HepG2 (cell line): ENCODE measurements around the gene ZFP64. TPM values are rescaled to one million over a fixed set of nuclear protein-coding genes. Genes with fewer than 3 reads are reported as not detected.
A peak's percentile ranks its signal among the peaks of the same experiment; 100 is the strongest.
"Not testable (repeated sequence)": the region's sequence is repeated elsewhere in the genome, so short reads cannot be mapped to it uniquely, and the experiment has no call there.

ENCODE experiments used
- ATAC-seq: fragments of 200-7000 bp; cut with Tn5 transposase; 3 replicates; pipeline ENCODE4 v1.9.1; 2020; ENCODE audit warnings: mild to moderate bottlenecking, moderate library complexity
- BruUV-seq: library from RNA; stranded (reverse); fragments of 400-500 nt; replicated peaks from 2 replicates; lab custom pipeline; 2021; lab: Mats Ljungman, UMichigan
- CTCF ChIA-PET: fragments of 300-600 bp; formaldehyde crosslinking; extraction: SDS; loops from one replicate; lab custom pipeline; 2021; ENCODE audit warnings: low total read pairs, inconsistent platforms, low intra/inter-chr PET ratio; lab: Yijun Ruan, JAX
- POLR2A ChIA-PET: fragments of 350-600 bp; sonication (Branson Sonifier 250); formaldehyde crosslinking; loops from one replicate; lab custom pipeline; 2020; ENCODE audit warnings: antibody characterized with exemption, inconsistent platforms; lab: Yijun Ruan, JAX
- DNase-seq: peaks from one replicate; pipeline ENCODE4 v3.0.0-alpha.2; 2015; ENCODE audit warnings: low spot score
- FAIRE-seq: peaks from 3 replicates; lab custom pipeline; 2011; peaks lifted over from hg19 to GRCh38; lab: Jason Lieb, UNC
- H2AFZ ChIP-seq: one replicate; pipeline ENCODE4 v1.6.1; 2011; ENCODE audit warnings: low read length, inconsistent platforms
- H3K27ac ChIP-seq: fragments of 300-600 bp; 3 replicates; pipeline ENCODE4 v1.8.0; 2011; ENCODE audit warnings: mixed run types, mild to moderate bottlenecking, mixed read lengths, low read length, inconsistent platforms; ENCODE audit not compliant: insufficient read depth; ENCODE audit errors: extremely low read length
- H3K27me3 ChIP-seq, 2 experiments: fragments of 200-600 bp in 1 of 2; 2 replicates in 1 of 2; 3 replicates in 1 of 2; pipeline versions ENCODE4 v1.6.0 to v1.8.0; 2011; ENCODE audit warnings: low read length in 2 of 2, mild to moderate bottlenecking in 2 of 2, moderate library complexity in 2 of 2, inconsistent platforms in 1 of 2; ENCODE audit not compliant: insufficient read depth in 2 of 2, control insufficient read depth in 1 of 2
- H3K36me3 ChIP-seq, 2 experiments: fragments of 200-600 bp in 1 of 2; replicated peaks in 1 of 2; 2 replicates in 1 of 2; 3 replicates in 1 of 2; pipeline versions ENCODE4 v1.5.1 to v1.8.0; 2011; ENCODE audit warnings: low read length in 2 of 2, inconsistent platforms in 1 of 2; ENCODE audit not compliant: insufficient read depth in 2 of 2, control insufficient read depth in 1 of 2
- H3K4me1 ChIP-seq: 2 replicates; pipeline ENCODE4 v1.5.1; 2012; ENCODE audit warnings: low read length, inconsistent platforms; ENCODE audit not compliant: insufficient read depth
- H3K4me2 ChIP-seq: 2 replicates; pipeline ENCODE4 v1.6.0; 2011; ENCODE audit warnings: low read depth, low read length, inconsistent platforms
- H3K4me3 ChIP-seq, 3 experiments: fragments of 200-600 bp in 1 of 3; sonication (generic), shearing (Covaris generic) in 1 of 3; replicated peaks in 1 of 3; 2 replicates each; pipeline ENCODE4 v1.5.1; 2011 to 2016; ENCODE audit warnings: low read length in 3 of 3, inconsistent platforms in 2 of 3, low read depth in 2 of 3, mild to moderate bottlenecking in 2 of 3, control low read depth in 1 of 3, mixed read lengths in 1 of 3; ENCODE audit not compliant: insufficient read depth in 1 of 3
- H3K79me2 ChIP-seq: one replicate; pipeline ENCODE4 v1.6.1; 2011; ENCODE audit warnings: low read length, inconsistent platforms; ENCODE audit not compliant: insufficient read depth
- H3K9ac ChIP-seq: 2 replicates; pipeline ENCODE4 v1.6.0; 2011; ENCODE audit warnings: mild to moderate bottlenecking, low read depth, low read length, inconsistent platforms; ENCODE audit not compliant: insufficient read depth
- H3K9me3 ChIP-seq: 2 replicates; pipeline ENCODE4 v1.5.1; 2012; ENCODE audit warnings: mild to moderate bottlenecking, low read length
- H4K20me1 ChIP-seq: 2 replicates; pipeline ENCODE4 v1.6.0; 2011; ENCODE audit warnings: inconsistent platforms, mild to moderate bottlenecking, low read length, moderate library complexity; ENCODE audit not compliant: insufficient read depth
- NPAS2 ChIP-seq: sonication (generic); formaldehyde crosslinking; IDR thresholded peaks from 2 replicates; pipeline ENCODE4 v1.8.0; 2022; ENCODE audit warnings: mild to moderate bottlenecking, missing genetic modification reagents, borderline replicate concordance
- SCMH1 ChIP-seq: sonication (generic); formaldehyde crosslinking; IDR thresholded peaks from 2 replicates; pipeline ENCODE4 v1.9.0; 2021; ENCODE audit warnings: missing genetic modification reagents, mild to moderate bottlenecking, borderline replicate concordance
- SNAI1 ChIP-seq: sonication (generic); formaldehyde crosslinking; IDR thresholded peaks from 2 replicates; pipeline ENCODE4 v1.5.0; 2020; ENCODE audit warnings: mild to moderate bottlenecking, missing genetic modification reagents, borderline replicate concordance
- ZFP62 ChIP-seq: sonication (generic); formaldehyde crosslinking; IDR thresholded peaks from 2 replicates; pipeline ENCODE4 v1.4.0; 2020; ENCODE audit warnings: missing genetic modification reagents
- ZFP90 ChIP-seq: sonication (generic); formaldehyde crosslinking; IDR thresholded peaks from 2 replicates; pipeline ENCODE4 v1.8.0; 2022; ENCODE audit warnings: missing genetic modification reagents, mild to moderate bottlenecking, inconsistent platforms, borderline replicate concordance
- ZKSCAN1 ChIP-seq: fragments of 150-350 bp; IDR thresholded peaks from 2 replicates; pipeline ENCODE4 v1.6.1; 2014; ENCODE audit warnings: low read length
- ZNF143 ChIP-seq: sonication (generic); formaldehyde crosslinking; IDR thresholded peaks from 2 replicates; pipeline ENCODE4 v1.4.0; 2020; ENCODE audit warnings: missing genetic modification reagents
- ZNF724P ChIP-seq: sonication (generic); formaldehyde crosslinking; IDR thresholded peaks from 2 replicates; pipeline ENCODE4 v1.8.0; 2022; ENCODE audit warnings: missing genetic modification reagents, borderline replicate concordance
- WGBS: methylation state at CpG from one replicate; pipeline ENCODE4 v1.1.6; 2017; ENCODE audit warnings: low lambda C conversion rate; 5-methylcytosine and 5-hydroxymethylcytosine counted together
- in situ Hi-C: cut with HindIII; loops from 2 replicates; pipeline ENCODE4 v1.10.0; 2017; ENCODE audit warnings: low pct_unique_long_range_greater_than_20kb; ENCODE audit not compliant: extremely low pct_ligation_motif_present
- intact Hi-C: fragments of 100-400 bp; cut with micrococcal nuclease; formaldehyde crosslinking; loops from one replicate; pipeline ENCODE4 v1.10.0; 2022; ENCODE audit not compliant: unreplicated experiment
- polyA plus RNA-seq, 8 experiments: library from polyadenylated mRNA; depleted of rRNA in 3 of 8; stranded (reverse) in 7 of 8; unstranded in 1 of 8; fragments of >200 nt; fragmentation: Illumina TruSeq in 4 of 8; extraction: Trizol in 4 of 8; gene quantifications; 2 replicates each; pipeline versions ENCODE4 v1.2.1 to v1.2.3, GENCODE V29; 2011 to 2016; ENCODE audit warnings: low read depth in 4 of 8, missing spikeins in 1 of 8, mixed read lengths in 1 of 8; ENCODE audit not compliant: insufficient read depth in 1 of 8
- total RNA-seq, 5 experiments: library from RNA; depleted of rRNA; stranded (reverse); fragments of >200 nt; fragmentation: Illumina TruSeq; extraction: Trizol; gene quantifications; 2 replicates each; pipeline ENCODE4 v1.2.3, GENCODE V29; 2016; ENCODE audit warnings: low read depth in 1 of 5
- TF ChIP-seq, protein P1 (sequence below): sonication (generic); formaldehyde crosslinking; IDR thresholded peaks from 2 replicates; pipeline ENCODE4 v1.5.1; 2020; ENCODE audit warnings: missing genetic modification reagents, mild to moderate bottlenecking, borderline replicate concordance
- TF ChIP-seq, protein P2 (sequence below): IDR thresholded peaks from 2 replicates; pipeline ENCODE4 v1.6.1; 2018; ENCODE audit warnings: missing genetic modification reagents, mild to moderate bottlenecking, missing compliant biosample characterization

The ZFP64 gene
- total and polyA plus RNA-seq, 2 of the 13 experiments (the other 11 are each of a cell fraction or from before 2014, with no cell fraction given) = 12.0 to 24.3 TPM

DNA sequence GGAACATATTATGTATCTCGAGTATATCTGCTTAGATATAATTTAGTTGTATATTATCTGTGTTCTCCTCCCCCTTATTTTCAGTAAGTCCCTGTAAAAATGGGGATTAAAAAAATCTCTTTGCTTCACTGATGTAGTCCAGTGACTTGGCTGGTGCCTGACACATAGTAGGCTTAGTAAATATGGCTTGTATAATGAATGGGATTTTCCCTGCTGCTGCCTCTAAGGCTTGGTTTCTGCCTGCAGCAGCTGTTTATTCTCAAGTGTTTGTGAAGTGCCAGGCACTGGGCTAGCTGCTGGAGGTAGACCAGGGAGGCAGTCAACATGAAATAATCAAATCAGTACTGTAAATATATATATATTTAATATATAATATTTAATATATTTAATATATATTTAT is 1.6 kb upstream of the ZFP64 start:
- intact Hi-C loops = no loop called here
- no TSS peak for BruUV-seq

DNA sequence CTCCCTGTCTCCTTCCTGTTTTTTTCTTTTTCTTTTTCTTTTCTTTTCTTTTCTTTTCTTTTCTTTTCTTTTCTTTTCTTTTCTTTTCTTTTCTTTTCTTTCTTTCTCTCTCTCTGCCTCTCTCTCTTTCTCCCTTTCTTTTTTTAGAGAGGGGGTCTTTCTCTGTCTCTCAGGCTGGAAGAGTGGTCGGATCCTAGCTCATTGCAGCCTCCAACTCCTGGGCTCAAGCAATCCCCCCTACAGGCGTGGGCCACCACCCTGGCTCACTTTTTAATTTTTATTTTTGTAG is 1.1 kb upstream of the ZFP64 start:
- H2AFZ ChIP-seq, ATAC-seq, BruUV-seq, H3K9me3 ChIP-seq, in situ Hi-C loops, H3K27me3 ChIP-seq, H3K36me3 ChIP-seq, CTCF ChIA-PET, intact Hi-C loops, H4K20me1 ChIP-seq, FAIRE-seq, DNase-seq: not testable (repeated sequence)
- POLR2A ChIA-PET = interaction anchor here (1.2 to 1.4 kb wide), 2 partner anchors 42 to 47 kb away, joined by 3 to 4 read pairs; no protein-coding TSS in a partner anchor
- Histone ChIP-seq H3K4me2 (peak overlapping the region; percentile 89), H3K9ac (peak overlapping the region; percentile 88), H3K27ac (peak overlapping the region; percentile 81), H3K4me3 (peak overlapping the region; percentile 82 to 98 (median 91); a peak in 4 of 6 replicates), H3K79me2 (peaks cover 20% of the 10 kb centered on the region), H3K4me1 (peaks cover 18% of the 10 kb centered on the region)
- TF ChIP-seq, protein P1, sequence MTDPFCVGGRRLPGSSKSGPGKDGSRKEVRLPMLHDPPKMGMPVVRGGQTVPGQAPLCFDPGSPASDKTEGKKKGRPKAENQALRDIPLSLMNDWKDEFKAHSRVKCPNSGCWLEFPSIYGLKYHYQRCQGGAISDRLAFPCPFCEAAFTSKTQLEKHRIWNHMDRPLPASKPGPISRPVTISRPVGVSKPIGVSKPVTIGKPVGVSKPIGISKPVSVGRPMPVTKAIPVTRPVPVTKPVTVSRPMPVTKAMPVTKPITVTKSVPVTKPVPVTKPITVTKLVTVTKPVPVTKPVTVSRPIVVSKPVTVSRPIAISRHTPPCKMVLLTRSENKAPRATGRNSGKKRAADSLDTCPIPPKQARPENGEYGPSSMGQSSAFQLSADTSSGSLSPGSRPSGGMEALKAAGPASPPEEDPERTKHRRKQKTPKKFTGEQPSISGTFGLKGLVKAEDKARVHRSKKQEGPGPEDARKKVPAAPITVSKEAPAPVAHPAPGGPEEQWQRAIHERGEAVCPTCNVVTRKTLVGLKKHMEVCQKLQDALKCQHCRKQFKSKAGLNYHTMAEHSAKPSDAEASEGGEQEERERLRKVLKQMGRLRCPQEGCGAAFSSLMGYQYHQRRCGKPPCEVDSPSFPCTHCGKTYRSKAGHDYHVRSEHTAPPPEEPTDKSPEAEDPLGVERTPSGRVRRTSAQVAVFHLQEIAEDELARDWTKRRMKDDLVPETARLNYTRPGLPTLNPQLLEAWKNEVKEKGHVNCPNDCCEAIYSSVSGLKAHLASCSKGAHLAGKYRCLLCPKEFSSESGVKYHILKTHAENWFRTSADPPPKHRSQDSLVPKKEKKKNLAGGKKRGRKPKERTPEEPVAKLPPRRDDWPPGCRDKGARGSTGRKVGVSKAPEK (CRISPR knock-in tag) = 0 out of 2 replicates have a peak, but pooled peaks have one; percentile 19
- TF ChIP-seq, protein P2, sequence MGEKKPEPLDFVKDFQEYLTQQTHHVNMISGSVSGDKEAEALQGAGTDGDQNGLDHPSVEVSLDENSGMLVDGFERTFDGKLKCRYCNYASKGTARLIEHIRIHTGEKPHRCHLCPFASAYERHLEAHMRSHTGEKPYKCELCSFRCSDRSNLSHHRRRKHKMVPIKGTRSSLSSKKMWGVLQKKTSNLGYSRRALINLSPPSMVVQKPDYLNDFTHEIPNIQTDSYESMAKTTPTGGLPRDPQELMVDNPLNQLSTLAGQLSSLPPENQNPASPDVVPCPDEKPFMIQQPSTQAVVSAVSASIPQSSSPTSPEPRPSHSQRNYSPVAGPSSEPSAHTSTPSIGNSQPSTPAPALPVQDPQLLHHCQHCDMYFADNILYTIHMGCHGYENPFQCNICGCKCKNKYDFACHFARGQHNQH (CRISPR knock-in tag) = 0 out of 2 replicates have a peak, but pooled peaks have one; percentile 0
- TF ChIP-seq SNAI1 = 0 out of 2 replicates have a peak, but pooled peaks have one; percentile 5
- WGBS = 32% methylated on average over 2 of the region's 2 CpGs

More for the DNA sequence above, 1.6 kb upstream of the ZFP64 start:
- H2AFZ ChIP-seq = no peak overlapping the region
- H3K9me3 ChIP-seq = no peaks in the 10 kb centered on the region
- WGBS = 3% methylated on average over 1 of the region's 1 CpG
- H3K36me3 ChIP-seq = no peaks in the 10 kb centered on the region
- FAIRE-seq (no peak), ATAC-seq (no peak), DNase-seq (no peak)
- CTCF ChIA-PET = no interaction called here
- POLR2A ChIA-PET = interaction anchor here (1.2 kb wide), 1 partner anchor 47 kb away, joined by 3 read pairs; no protein-coding TSS in a partner anchor
- TF ChIP-seq ZFP62 (CRISPR knock-in tag) (no peak), ZNF143 (CRISPR knock-in tag) (no peak), ZNF724P (CRISPR knock-in tag) (no peak), ZKSCAN1 (peak; percentile 91), NPAS2 (no peak), ZFP90 (no peak), SCMH1 (CRISPR knock-in tag) (no peak)
- in situ Hi-C loops = no loop called here
- peaks cover 18% of the 10 kb centered on the region for H3K4me1 ChIP-seq
- peak overlapping the region; percentile 89 for H3K4me2 ChIP-seq
- peaks cover 20% of the 10 kb centered on the region for H3K79me2 ChIP-seq
- no peak overlapping the region for H3K9ac ChIP-seq
- no peaks in the 10 kb centered on the region; a peak in 1 of 5 replicates for H3K27me3 ChIP-seq
- no peaks in the 10 kb centered on the region for H4K20me1 ChIP-seq
- no peak overlapping the region for H3K4me3 ChIP-seq
- no peak overlapping the region for H3K27ac ChIP-seq
